ENCODE measurements around the gene CCK. TPM values are rescaled to one million over a fixed set of nuclear protein-coding genes. Genes with fewer than 3 reads are reported as not detected.

The CCK gene
- polyA plus RNA-seq (2011; rRNA removed) (0.16 TPM in 1 of 2 replicates, not detected in the other), polyA minus RNA-seq (2011; rRNA and poly(A)+ RNA removed) (not detected in 2 replicates)

- no peak for DNase-seq (ENCODE audit: low read depth)
- no peak for TF ChIP-seq CTCF (IDR thresholded peaks at IDR 0.05; ENCODE audit: insufficient read depth, low read depth, low read length)
- ChIA-PET POLR2A (no interaction called here), CTCF (no interaction called here)
- H3K27me3 ChIP-seq (ENCODE audit: control insufficient read depth, insufficient read depth, low read length) = peaks cover 31% of the 10 kb centered on the region
- no peak within 1 kb of the TSS for H3K4me3 ChIP-seq (ENCODE audit: low read depth, low read length)
- no peaks in the 10 kb centered on the region for H3K36me3 ChIP-seq (ENCODE audit: control insufficient read depth, insufficient read depth, low read length)
These were observed at the start of gene CCK for GRCh38 chr3:42266085-42266484. TSS of gene CCK (minus strand) at chr3:42266185. CDS start at chr3:42263630, 2,555 bp downstream.

DNA sequence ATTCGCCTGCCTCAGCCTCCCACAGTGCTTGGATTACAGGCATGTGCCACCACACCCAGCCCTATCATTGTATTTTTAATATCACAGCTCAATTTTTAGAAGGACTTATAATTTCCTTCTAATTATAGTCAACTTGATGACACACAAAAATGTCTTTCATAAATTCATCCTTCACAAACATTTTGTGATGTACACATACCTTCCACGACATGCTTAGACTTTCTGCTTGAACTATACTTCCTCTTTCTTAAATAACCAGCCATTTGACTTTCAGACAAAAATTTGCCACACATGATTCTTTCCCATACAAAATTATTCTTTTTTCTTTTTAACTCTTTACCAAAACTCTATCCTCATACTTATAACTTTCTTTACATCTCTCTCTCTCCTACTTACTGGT, 48.4 kb upstream of the CCK start:
- no peak for DNase-seq (ENCODE audit: low read depth)
- no peaks in the 10 kb centered on the region for H3K36me3 ChIP-seq (ENCODE audit: control insufficient read depth, insufficient read depth, low read length)
- H3K4me3 ChIP-seq (ENCODE audit: low read depth, low read length) = no peak overlapping the region
- CTCF ChIA-PET = no interaction called here
- no peak for TF ChIP-seq CTCF (IDR thresholded peaks at IDR 0.05; ENCODE audit: insufficient read depth, low read depth, low read length)
- POLR2A ChIA-PET = no interaction called here
- H3K27me3 ChIP-seq (ENCODE audit: control insufficient read depth, insufficient read depth, low read length) = no peaks in the 10 kb centered on the region

DNA sequence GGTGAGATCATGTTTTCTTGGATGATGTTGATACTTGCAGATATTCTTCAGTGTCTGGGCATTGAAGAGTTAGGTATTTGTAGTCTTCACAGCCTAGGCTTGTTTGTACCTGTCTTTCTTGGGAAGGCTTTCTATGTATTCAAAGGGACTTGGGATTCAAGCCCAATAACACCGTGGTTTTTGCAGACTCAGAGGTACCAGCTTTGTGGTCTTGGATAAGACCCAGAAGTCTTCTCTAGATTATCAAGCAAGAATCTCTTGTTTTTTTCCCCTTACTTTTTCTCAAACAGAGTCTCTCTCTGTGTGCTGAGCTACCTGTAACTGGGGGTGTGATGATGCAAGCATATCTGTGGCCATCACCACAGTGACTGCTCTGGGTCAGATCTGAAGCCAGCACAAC, 42.7 kb upstream of the CCK start:
- POLR2A ChIA-PET = no interaction called here
- DNase-seq (ENCODE audit: low read depth) = no peak
- Histone ChIP-seq H3K4me3 (ENCODE audit: low read depth, low read length) (no peak overlapping the region), H3K36me3 (ENCODE audit: control insufficient read depth, insufficient read depth, low read length) (no peaks in the 10 kb centered on the region), H3K27me3 (ENCODE audit: control insufficient read depth, insufficient read depth, low read length) (no peaks in the 10 kb centered on the region)
- no peak for TF ChIP-seq CTCF (IDR thresholded peaks at IDR 0.05; ENCODE audit: insufficient read depth, low read depth, low read length)
- CTCF ChIA-PET = no interaction called here

GRCh38 chr3:42306499-42306898, 40.5 kb upstream of the CCK start:
- ChIA-PET POLR2A (no interaction called here), CTCF (interaction anchor here (1.0 kb wide), 1 partner anchor 18 kb away, joined by 3 read pairs; no protein-coding TSS in a partner anchor)
- no peaks in the 10 kb centered on the region for H3K27me3 ChIP-seq (ENCODE audit: control insufficient read depth, insufficient read depth, low read length)
- H3K4me3 ChIP-seq (ENCODE audit: low read depth, low read length) = no peak overlapping the region
- no peaks in the 10 kb centered on the region for H3K36me3 ChIP-seq (ENCODE audit: control insufficient read depth, insufficient read depth, low read length)
- no peak for TF ChIP-seq CTCF (IDR thresholded peaks at IDR 0.05; ENCODE audit: insufficient read depth, low read depth, low read length)
- no peak for DNase-seq (ENCODE audit: low read depth)

DNA sequence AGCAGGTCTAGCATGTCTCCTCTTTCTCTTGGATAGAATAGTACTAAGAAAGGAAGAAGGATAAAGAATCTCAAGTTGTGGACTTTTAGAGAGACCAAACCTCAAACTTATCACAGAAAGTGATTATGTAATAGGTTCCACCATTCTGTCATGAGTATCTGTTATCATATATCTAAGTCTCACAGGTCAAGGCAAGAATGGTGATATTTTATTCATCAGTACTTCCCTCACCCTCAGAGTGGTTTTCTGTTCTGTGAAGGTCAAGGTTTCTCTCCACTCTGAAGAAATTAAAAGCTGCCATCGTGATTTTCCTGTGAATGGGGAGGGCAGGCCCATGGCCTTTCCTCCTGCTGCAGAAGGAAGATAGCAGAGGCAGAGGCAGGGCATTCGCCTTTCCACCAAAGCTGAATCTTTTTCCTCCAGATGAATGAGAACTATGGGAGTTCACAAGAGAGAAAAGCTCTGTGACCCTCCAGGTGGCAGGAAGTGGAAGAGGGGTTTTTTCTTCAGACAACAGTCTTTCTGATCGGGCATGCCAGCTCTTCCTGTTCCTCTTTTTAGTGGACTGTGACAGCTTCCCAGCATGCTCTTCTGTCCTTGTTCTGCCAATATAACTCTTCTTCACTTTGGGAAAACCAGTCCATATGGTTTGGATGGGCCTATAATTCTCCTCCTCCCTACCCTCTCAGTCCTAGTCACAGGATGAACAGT, 37.1 kb upstream of the CCK start:
- Histone ChIP-seq H3K36me3 (ENCODE audit: control insufficient read depth, insufficient read depth, low read length) (no peaks in the 10 kb centered on the region), H3K4me3 (ENCODE audit: low read depth, low read length) (no peak overlapping the region), H3K27me3 (ENCODE audit: control insufficient read depth, insufficient read depth, low read length) (no peaks in the 10 kb centered on the region)
- TF ChIP-seq CTCF (IDR thresholded peaks at IDR 0.05; ENCODE audit: insufficient read depth, low read depth, low read length) = no peak
- ChIA-PET CTCF (no interaction called here), POLR2A (no interaction called here)
- DNase-seq (ENCODE audit: low read depth) = no peak

All from BJ (cell line).